Fibroblast of lung (primary cell): ENCODE measurements around the gene BCL2L13. TPM values are rescaled to one million over a fixed set of nuclear protein-coding genes. Genes with fewer than 3 reads are reported as not detected.

Experiments
- DNase-seq, 2 donors: peaks; one replicate each; pipeline versions ENCODE4 v3.0.0 to v3.0.0-alpha.2; 2010; ENCODE audit warnings: low read depth in 2 of 2
- H2AFZ ChIP-seq: 2 replicates; pipeline ENCODE4 v1.5.1; 2012; ENCODE audit warnings: low read length, control low read depth, inconsistent platforms
- H3K27ac ChIP-seq: 2 replicates; pipeline ENCODE4 v1.5.1; 2011; ENCODE audit warnings: low read length, control low read depth; ENCODE audit not compliant: insufficient read depth
- H3K27me3 ChIP-seq: 2 replicates; pipeline ENCODE4 v1.5.1; 2011; ENCODE audit warnings: mild to moderate bottlenecking, low read length; ENCODE audit not compliant: control insufficient read depth, insufficient read depth
- H3K36me3 ChIP-seq: 2 replicates; pipeline ENCODE4 v1.5.1; 2011; ENCODE audit warnings: low read length; ENCODE audit not compliant: control insufficient read depth, insufficient read depth
- H3K4me1 ChIP-seq: 2 replicates; pipeline ENCODE4 v1.5.1; 2011; ENCODE audit warnings: low read length; ENCODE audit not compliant: control insufficient read depth, insufficient read depth; ENCODE audit errors: extremely low read depth
- H3K4me2 ChIP-seq: 2 replicates; pipeline ENCODE4 v1.5.1; 2011; ENCODE audit warnings: low read length, control low read depth; ENCODE audit not compliant: insufficient read depth; ENCODE audit errors: extremely low read depth
- H3K4me3 ChIP-seq, 4 experiments: fragments of 200-600 bp in 1 of 4; sonication (generic) in 1 of 4; replicated peaks in 1 of 4; 2 replicates each; pipeline ENCODE4 v1.5.1; 2011 to 2016; ENCODE audit warnings: low read length in 4 of 4, low read depth in 3 of 4, mild to moderate bottlenecking in 3 of 4, control low read depth in 2 of 4, inconsistent platforms in 1 of 4, mixed read lengths in 1 of 4; ENCODE audit not compliant: insufficient read depth in 1 of 4; ENCODE audit errors: control extremely low read depth in 1 of 4
- H3K79me2 ChIP-seq: 2 replicates; pipeline ENCODE4 v1.5.1; 2012; ENCODE audit warnings: mild to moderate bottlenecking, low read length, inconsistent platforms; ENCODE audit not compliant: control insufficient read depth, insufficient read depth
- H3K9ac ChIP-seq: 2 replicates; pipeline ENCODE4 v1.5.1; 2011; ENCODE audit warnings: mild to moderate bottlenecking, low read length, control low read depth; ENCODE audit not compliant: insufficient read depth
- H3K9me3 ChIP-seq: 2 replicates; pipeline ENCODE4 v1.5.1; 2012; ENCODE audit warnings: low read depth, low read length; ENCODE audit not compliant: control insufficient read depth, insufficient read depth
- H4K20me1 ChIP-seq: 2 replicates; pipeline ENCODE4 v1.5.1; 2011; ENCODE audit warnings: low read length; ENCODE audit not compliant: control insufficient read depth, insufficient read depth; ENCODE audit errors: extremely low read depth
- EZH2 ChIP-seq: IDR thresholded peaks from 2 replicates; pipeline ENCODE4 v1.5.1; 2012; ENCODE audit warnings: low read length, control low read depth, mild to moderate bottlenecking; ENCODE audit errors: missing control alignments
- polyA plus RNA-seq, 2 donors: library from polyadenylated mRNA; depleted of rRNA in 1 of 2; stranded (reverse) in 1 of 2; unstranded in 1 of 2; fragments of >200 nt; gene quantifications; 2 replicates each; pipeline ENCODE4 v1.2.1, GENCODE V29; 2011 to 2012; ENCODE audit warnings: missing spikeins in 1 of 2
- total RNA-seq: library from RNA; depleted of rRNA; stranded (reverse); fragments of >200 nt; gene quantifications from 2 replicates; pipeline ENCODE4 v1.2.1, GENCODE V29; 2014
- TF ChIP-seq, protein P1 (sequence below), 2 donors: IDR thresholded peaks in 1 of 2; conservative IDR thresholded peaks in 1 of 2; 1 replicate in 1 of 2; 2 replicates in 1 of 2; pipeline ENCODE4 v1.5.1; 2011 to 2012; ENCODE audit warnings: low read length in 2 of 2, control low read depth in 1 of 2, inconsistent platforms in 1 of 2, low read depth in 1 of 2, mild to moderate bottlenecking in 1 of 2

BCL2L13 gene
- total and polyA plus RNA-seq, 2 donors (not counting 1 experiment from before 2014, with no cell fraction given), result 65.1 to 76.8 TPM

- no peaks in the 10 kb centered on the region for H3K27me3 ChIP-seq
- no peaks in the 10 kb centered on the region for H3K79me2 ChIP-seq
- no peaks in the 10 kb centered on the region for H4K20me1 ChIP-seq
- no peak for TF ChIP-seq EZH2
- TF ChIP-seq, protein P1, sequence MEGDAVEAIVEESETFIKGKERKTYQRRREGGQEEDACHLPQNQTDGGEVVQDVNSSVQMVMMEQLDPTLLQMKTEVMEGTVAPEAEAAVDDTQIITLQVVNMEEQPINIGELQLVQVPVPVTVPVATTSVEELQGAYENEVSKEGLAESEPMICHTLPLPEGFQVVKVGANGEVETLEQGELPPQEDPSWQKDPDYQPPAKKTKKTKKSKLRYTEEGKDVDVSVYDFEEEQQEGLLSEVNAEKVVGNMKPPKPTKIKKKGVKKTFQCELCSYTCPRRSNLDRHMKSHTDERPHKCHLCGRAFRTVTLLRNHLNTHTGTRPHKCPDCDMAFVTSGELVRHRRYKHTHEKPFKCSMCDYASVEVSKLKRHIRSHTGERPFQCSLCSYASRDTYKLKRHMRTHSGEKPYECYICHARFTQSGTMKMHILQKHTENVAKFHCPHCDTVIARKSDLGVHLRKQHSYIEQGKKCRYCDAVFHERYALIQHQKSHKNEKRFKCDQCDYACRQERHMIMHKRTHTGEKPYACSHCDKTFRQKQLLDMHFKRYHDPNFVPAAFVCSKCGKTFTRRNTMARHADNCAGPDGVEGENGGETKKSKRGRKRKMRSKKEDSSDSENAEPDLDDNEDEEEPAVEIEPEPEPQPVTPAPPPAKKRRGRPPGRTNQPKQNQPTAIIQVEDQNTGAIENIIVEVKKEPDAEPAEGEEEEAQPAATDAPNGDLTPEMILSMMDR (conservative IDR thresholded peaks at IDR 0.05 in 1 of 2, IDR thresholded peaks at IDR 0.05 in 1 of 2; ENCODE audit: low read depth in 1 of 2, low read length in 2 of 2), result peak in 1 of 2 donors; percentile 32
- no peaks in the 10 kb centered on the region for H3K4me1 ChIP-seq
- no peak overlapping the region for H2AFZ ChIP-seq
- DNase-seq, result no peak
- no peak overlapping the region for H3K4me3 ChIP-seq
- no peak overlapping the region for H3K27ac ChIP-seq
- no peaks in the 10 kb centered on the region for H3K9me3 ChIP-seq
- H3K9ac ChIP-seq, result no peak overlapping the region
- H3K4me2 ChIP-seq, result no peak overlapping the region
- no peaks in the 10 kb centered on the region for H3K36me3 ChIP-seq
Observed at GRCh38 chr22:17748555-17749353, 110.2 kb downstream of the BCL2L13 start.

DNA sequence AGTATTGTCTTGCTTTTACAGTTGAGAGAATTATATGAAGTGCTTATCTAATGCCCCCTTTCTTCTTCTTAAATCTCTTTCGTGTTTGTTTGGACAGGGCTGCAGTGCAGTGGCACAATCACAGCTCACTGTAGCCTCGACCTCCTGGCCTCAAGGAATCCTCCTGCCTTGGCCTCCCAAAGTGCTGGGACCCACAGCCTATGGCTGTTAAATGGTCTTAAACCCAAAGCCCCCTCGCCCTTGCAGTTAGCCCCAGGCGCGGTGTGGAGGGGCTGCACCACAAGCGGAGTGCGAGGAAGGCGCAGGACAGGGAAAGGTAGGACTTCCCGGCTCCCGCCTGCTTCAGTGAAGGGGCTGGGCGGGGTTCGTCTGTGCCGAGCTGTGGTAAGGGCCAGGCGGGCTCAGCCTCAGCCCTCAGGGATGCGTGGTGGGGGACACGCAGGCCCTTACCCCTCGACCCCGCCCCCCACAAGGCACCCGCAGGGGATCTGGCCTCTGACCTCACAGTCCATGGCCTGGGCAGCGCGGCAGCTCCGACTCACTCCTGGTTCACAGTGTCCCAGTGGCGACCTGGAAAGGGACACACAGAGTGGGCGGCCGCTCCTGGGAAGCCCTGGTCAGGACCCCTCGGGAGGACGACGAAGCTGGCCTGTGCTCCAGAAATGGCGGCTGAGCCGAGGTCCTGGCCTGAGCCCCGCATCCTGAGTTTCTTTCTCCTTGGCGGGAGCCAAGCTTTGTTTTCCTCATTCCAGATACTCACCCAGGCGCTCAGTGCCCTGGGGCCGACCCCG, 111.2 kb downstream of the BCL2L13 start:
- no peak overlapping the region for H3K4me3 ChIP-seq

GRCh38 chr22:17751596-17751995, 113.0 kb downstream of the BCL2L13 start:
- no peak for DNase-seq
- H3K79me2 ChIP-seq, result no peaks in the 10 kb centered on the region

More for the DNA sequence above, 111.2 kb downstream of the BCL2L13 start:
- H3K27me3 ChIP-seq, result no peaks in the 10 kb centered on the region
- no peaks in the 10 kb centered on the region for H3K4me1 ChIP-seq
- H3K4me2 ChIP-seq, result no peak overlapping the region
- H3K36me3 ChIP-seq, result no peaks in the 10 kb centered on the region
- no peak overlapping the region for H3K9ac ChIP-seq
- TF ChIP-seq, protein P1 (conservative IDR thresholded peaks at IDR 0.05 in 1 of 2, IDR thresholded peaks at IDR 0.05 in 1 of 2; ENCODE audit: low read depth in 1 of 2, low read length in 2 of 2), result no peak
- TF ChIP-seq EZH2, result no peak
- H3K79me2 ChIP-seq, result no peaks in the 10 kb centered on the region
- H4K20me1 ChIP-seq, result no peaks in the 10 kb centered on the region
- DNase-seq, result no peak
- H2AFZ ChIP-seq, result no peak overlapping the region
- no peaks in the 10 kb centered on the region for H3K9me3 ChIP-seq
- H3K27ac ChIP-seq, result no peak overlapping the region

More at GRCh38 chr22:17751596-17751995, 113.0 kb downstream of the BCL2L13 start:
- no peaks in the 10 kb centered on the region for H3K9me3 ChIP-seq
- H2AFZ ChIP-seq, result no peak overlapping the region
- H3K4me1 ChIP-seq, result no peaks in the 10 kb centered on the region
- TF ChIP-seq EZH2, result no peak
- TF ChIP-seq, protein P1 (conservative IDR thresholded peaks at IDR 0.05 in 1 of 2, IDR thresholded peaks at IDR 0.05 in 1 of 2; ENCODE audit: low read depth in 1 of 2, low read length in 2 of 2), result no peak
- no peak overlapping the region for H3K27ac ChIP-seq
- no peak overlapping the region for H3K9ac ChIP-seq
- H3K4me2 ChIP-seq, result no peak overlapping the region
- no peaks in the 10 kb centered on the region for H3K27me3 ChIP-seq
- H3K4me3 ChIP-seq, result no peak overlapping the region
- no peaks in the 10 kb centered on the region for H4K20me1 ChIP-seq
- no peaks in the 10 kb centered on the region for H3K36me3 ChIP-seq
